ENCODE data around the gene AGAP1. TPM values are rescaled to one million over a fixed set of nuclear protein-coding genes. Genes with fewer than 3 reads are reported as not detected.

AGAP1 gene
- polyA plus RNA-seq, 4 donors: 9.8 to 19.2 (median 15.5) TPM

DNA sequence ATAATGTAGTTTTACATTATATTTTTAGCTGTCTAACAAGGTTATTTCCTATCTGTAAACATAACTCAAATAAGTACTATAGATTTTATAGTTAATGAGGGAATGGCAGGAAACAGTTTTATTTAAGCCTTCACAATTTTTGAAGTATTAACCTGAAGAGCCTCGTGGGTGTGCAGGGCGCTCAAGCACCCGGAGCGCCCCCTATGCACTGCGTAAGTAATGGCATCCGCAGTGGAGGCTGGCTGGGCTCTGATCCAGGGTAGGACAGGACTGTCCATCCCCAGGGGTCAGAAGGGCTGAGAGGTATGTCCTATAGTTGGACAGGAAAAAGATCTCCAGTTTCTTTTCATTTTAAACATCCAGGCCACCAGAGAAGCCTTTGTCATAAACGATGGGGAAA lies 682.6 kb downstream of the AGAP1 start:
- peaks cover 19 to 90% (median 44%) of the 10 kb centered on the region in 3 donors for H3K27me3 ChIP-seq (ENCODE audit: control insufficient read depth in 3 of 3, insufficient read depth in 3 of 3, low read length in 3 of 3)

GRCh38 chr2:236176951-236177350 lies 683.1 kb downstream of the AGAP1 start:
- Histone ChIP-seq H3K9me3 (ENCODE audit: control insufficient read depth in 2 of 2, insufficient read depth in 1 of 2, low read depth in 1 of 2, low read length in 1 of 2) (peaks cover 0 to 3% of the 10 kb centered on the region in 2 donors), H3K36me3 (ENCODE audit: control insufficient read depth in 3 of 3, insufficient read depth in 2 of 3, low read depth in 1 of 3, low read length in 3 of 3) (no peaks in the 10 kb centered on the region), H3K27ac (ENCODE audit: low read depth in 1 of 3, low read length in 2 of 3) (no peak overlapping the region), H3K4me1 (ENCODE audit: control insufficient read depth in 3 of 3, insufficient read depth in 2 of 3, low read depth in 1 of 3, low read length in 2 of 3) (peaks cover 0 to 28% (median 0%) of the 10 kb centered on the region in 3 donors), H3K4me3 (ENCODE audit: low read depth in 1 of 3, low read length in 3 of 3) (no peak overlapping the region), H3K27me3 (ENCODE audit: control insufficient read depth in 3 of 3, insufficient read depth in 3 of 3, low read length in 3 of 3) (peaks cover 19 to 89% (median 39%) of the 10 kb centered on the region in 3 donors)
- 51 to 55% (median 55%) methylated on average over 21 of the region's 21 CpGs for WGBS, 3 donors
- FAIRE-seq: no peak
- DNase-seq: no peak

More for the DNA sequence above, 682.6 kb downstream of the AGAP1 start:
- WGBS, 3 donors: 7 to 15% (median 13%) methylated on average over 7 of the region's 7 CpGs
- Histone ChIP-seq H3K9me3 (ENCODE audit: control insufficient read depth in 2 of 2, insufficient read depth in 1 of 2, low read depth in 1 of 2, low read length in 1 of 2) (peaks cover 0 to 3% of the 10 kb centered on the region in 2 donors), H3K27ac (ENCODE audit: low read depth in 1 of 3, low read length in 2 of 3) (no peak overlapping the region), H3K4me1 (ENCODE audit: control insufficient read depth in 3 of 3, insufficient read depth in 2 of 3, low read depth in 1 of 3, low read length in 2 of 3) (peaks cover 0 to 28% (median 0%) of the 10 kb centered on the region in 3 donors), H3K4me3 (ENCODE audit: low read depth in 1 of 3, low read length in 3 of 3) (no peak overlapping the region), H3K36me3 (ENCODE audit: control insufficient read depth in 3 of 3, insufficient read depth in 2 of 3, low read depth in 1 of 3, low read length in 3 of 3) (no peaks in the 10 kb centered on the region)
- no peak for FAIRE-seq
- peak; percentile 19 to 49 for DNase-seq

DNA sequence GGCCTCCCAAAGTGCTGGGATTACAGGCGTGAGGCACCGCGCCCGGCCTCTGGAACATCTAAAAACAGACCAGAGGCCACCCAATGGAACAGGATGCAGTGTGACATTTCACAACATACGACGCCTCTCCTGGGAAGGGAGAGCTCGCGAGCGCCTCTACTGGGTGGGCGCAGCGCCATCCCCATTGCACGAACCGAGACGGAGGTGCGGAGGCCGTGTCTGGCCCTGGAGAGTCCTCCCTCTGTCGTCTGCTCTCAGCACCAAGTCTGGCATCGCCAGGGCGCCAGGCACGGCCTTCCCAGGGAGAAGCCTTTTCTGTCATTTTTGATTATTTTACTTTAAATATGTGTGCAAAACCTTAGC lies 683.7 kb downstream of the AGAP1 start:
- Histone ChIP-seq H3K4me3 (ENCODE audit: low read depth in 1 of 3, low read length in 3 of 3) (no peak overlapping the region), H3K36me3 (ENCODE audit: control insufficient read depth in 3 of 3, insufficient read depth in 2 of 3, low read depth in 1 of 3, low read length in 3 of 3) (no peaks in the 10 kb centered on the region), H3K4me1 (ENCODE audit: control insufficient read depth in 3 of 3, insufficient read depth in 2 of 3, low read depth in 1 of 3, low read length in 2 of 3) (peaks cover 0 to 28% (median 0%) of the 10 kb centered on the region in 3 donors), H3K9me3 (ENCODE audit: control insufficient read depth in 2 of 2, insufficient read depth in 1 of 2, low read depth in 1 of 2, low read length in 1 of 2) (peaks cover 0 to 3% of the 10 kb centered on the region in 2 donors), H3K27me3 (ENCODE audit: control insufficient read depth in 3 of 3, insufficient read depth in 3 of 3, low read length in 3 of 3) (peaks cover 19 to 85% (median 34%) of the 10 kb centered on the region in 3 donors), H3K27ac (ENCODE audit: low read depth in 1 of 3, low read length in 2 of 3) (no peak overlapping the region)
- WGBS, 3 donors: 8 to 14% (median 13%) methylated on average over 20 of the region's 20 CpGs
- FAIRE-seq (no peak), DNase-seq (peak; percentile 19 to 72)

- H3K9me3 ChIP-seq (ENCODE audit: control insufficient read depth in 2 of 2, insufficient read depth in 1 of 2, low read depth in 1 of 2, low read length in 1 of 2): peaks cover 0 to 3% of the 10 kb centered on the region in 2 donors
- peaks cover 0 to 25% (median 0%) of the 10 kb centered on the region in 3 donors for H3K4me1 ChIP-seq (ENCODE audit: control insufficient read depth in 3 of 3, insufficient read depth in 2 of 3, low read depth in 1 of 3, low read length in 2 of 3)
- peaks cover 15 to 79% (median 27%) of the 10 kb centered on the region in 3 donors for H3K27me3 ChIP-seq (ENCODE audit: control insufficient read depth in 3 of 3, insufficient read depth in 3 of 3, low read length in 3 of 3)
- no peaks in the 10 kb centered on the region for H3K36me3 ChIP-seq (ENCODE audit: control insufficient read depth in 3 of 3, insufficient read depth in 2 of 3, low read depth in 1 of 3, low read length in 3 of 3)
- H3K27ac ChIP-seq (ENCODE audit: low read depth in 1 of 3, low read length in 2 of 3): no peak overlapping the region
- 3 to 7% (median 5%) methylated on average over 58 to 65 of the region's 65 CpGs for WGBS, 3 donors
- no peak for FAIRE-seq
- peak overlapping the region in 2 of 3 donors; percentile 27 to 34 for H3K4me3 ChIP-seq (ENCODE audit: low read depth in 1 of 3, low read length in 3 of 3)
- DNase-seq: peak; percentile 46 to 82
These were observed 684.4 kb downstream of the AGAP1 start for GRCh38 chr2:236177967-236178889.

- Histone ChIP-seq H3K4me1 (ENCODE audit: control insufficient read depth in 3 of 3, insufficient read depth in 2 of 3, low read depth in 1 of 3, low read length in 2 of 3) (peaks cover 0 to 19% (median 0%) of the 10 kb centered on the region in 3 donors), H3K4me3 (ENCODE audit: low read depth in 1 of 3, low read length in 3 of 3) (peak overlapping the region in 1 of 3 donors; percentile 27), H3K27ac (ENCODE audit: low read depth in 1 of 3, low read length in 2 of 3) (no peak overlapping the region), H3K27me3 (ENCODE audit: control insufficient read depth in 3 of 3, insufficient read depth in 3 of 3, low read length in 3 of 3) (peaks cover 9 to 75% (median 21%) of the 10 kb centered on the region in 3 donors), H3K9me3 (ENCODE audit: control insufficient read depth in 2 of 2, insufficient read depth in 1 of 2, low read depth in 1 of 2, low read length in 1 of 2) (peaks cover 0 to under 1% of the 10 kb centered on the region in 2 donors), H3K36me3 (ENCODE audit: control insufficient read depth in 3 of 3, insufficient read depth in 2 of 3, low read depth in 1 of 3, low read length in 3 of 3) (no peaks in the 10 kb centered on the region)
- 4 to 6% (median 6%) methylated on average over 15 of the region's 15 CpGs for WGBS, 3 donors
- DNase-seq (no peak), FAIRE-seq (no peak)
These were observed 685.0 kb downstream of the AGAP1 start for GRCh38 chr2:236178890-236179235.

DNA sequence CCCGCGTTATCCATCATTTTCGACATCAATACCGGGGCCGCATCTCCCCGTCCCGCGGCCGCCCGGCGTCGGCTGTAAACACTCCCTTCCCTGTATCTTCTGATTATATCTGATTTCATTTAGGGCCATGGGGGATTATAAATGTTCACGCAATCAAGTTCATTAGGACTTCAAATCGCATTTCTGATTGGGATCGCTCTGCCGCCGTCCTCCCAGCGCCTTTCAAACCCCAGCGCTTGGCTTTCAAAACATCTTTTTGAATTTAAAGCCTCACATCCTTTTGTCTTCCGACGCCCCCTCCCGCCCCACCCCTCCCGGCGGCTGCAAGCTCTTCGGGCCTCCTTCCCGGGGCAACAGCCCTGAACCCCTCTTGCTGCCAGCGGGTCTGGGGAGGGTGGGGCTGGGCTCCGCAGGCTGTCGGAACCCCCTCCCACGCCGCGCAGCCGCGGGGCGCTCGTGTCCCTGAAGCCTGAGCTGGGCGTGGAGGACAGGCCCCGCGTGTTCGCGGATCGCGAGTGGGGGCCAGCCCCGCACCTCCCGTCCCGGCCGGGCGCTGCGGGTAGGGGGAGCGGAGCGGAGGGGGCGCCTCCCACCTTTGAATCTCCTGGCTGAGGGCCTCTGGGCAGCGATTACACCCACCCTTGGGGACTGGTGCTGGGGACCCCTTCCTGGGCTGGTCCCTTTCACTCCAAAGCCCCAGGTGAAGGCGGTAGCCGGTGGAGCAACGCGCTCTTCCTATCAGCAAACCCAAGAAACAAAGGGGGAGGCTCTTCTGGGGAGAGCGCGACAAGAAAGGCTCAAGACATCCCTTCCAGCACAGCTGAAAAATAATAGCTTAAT lies 685.6 kb downstream of the AGAP1 start:
- Histone ChIP-seq H3K4me3 (ENCODE audit: low read depth in 1 of 3, low read length in 3 of 3) (no peak overlapping the region), H3K9me3 (ENCODE audit: control insufficient read depth in 2 of 2, insufficient read depth in 1 of 2, low read depth in 1 of 2, low read length in 1 of 2) (peaks cover 0 to 3% of the 10 kb centered on the region in 2 donors), H3K27me3 (ENCODE audit: control insufficient read depth in 3 of 3, insufficient read depth in 3 of 3, low read length in 3 of 3) (peaks cover 9 to 70% (median 16%) of the 10 kb centered on the region in 3 donors), H3K4me1 (ENCODE audit: control insufficient read depth in 3 of 3, insufficient read depth in 2 of 3, low read depth in 1 of 3, low read length in 2 of 3) (peaks cover 0 to 13% (median 0%) of the 10 kb centered on the region in 3 donors), H3K36me3 (ENCODE audit: control insufficient read depth in 3 of 3, insufficient read depth in 2 of 3, low read depth in 1 of 3, low read length in 3 of 3) (no peaks in the 10 kb centered on the region), H3K27ac (ENCODE audit: low read depth in 1 of 3, low read length in 2 of 3) (no peak overlapping the region)
- FAIRE-seq (no peak), DNase-seq (no peak)
- WGBS, 3 donors: 7 to 11% (median 9%) methylated on average over 38 to 59 of the region's 59 CpGs

DNA sequence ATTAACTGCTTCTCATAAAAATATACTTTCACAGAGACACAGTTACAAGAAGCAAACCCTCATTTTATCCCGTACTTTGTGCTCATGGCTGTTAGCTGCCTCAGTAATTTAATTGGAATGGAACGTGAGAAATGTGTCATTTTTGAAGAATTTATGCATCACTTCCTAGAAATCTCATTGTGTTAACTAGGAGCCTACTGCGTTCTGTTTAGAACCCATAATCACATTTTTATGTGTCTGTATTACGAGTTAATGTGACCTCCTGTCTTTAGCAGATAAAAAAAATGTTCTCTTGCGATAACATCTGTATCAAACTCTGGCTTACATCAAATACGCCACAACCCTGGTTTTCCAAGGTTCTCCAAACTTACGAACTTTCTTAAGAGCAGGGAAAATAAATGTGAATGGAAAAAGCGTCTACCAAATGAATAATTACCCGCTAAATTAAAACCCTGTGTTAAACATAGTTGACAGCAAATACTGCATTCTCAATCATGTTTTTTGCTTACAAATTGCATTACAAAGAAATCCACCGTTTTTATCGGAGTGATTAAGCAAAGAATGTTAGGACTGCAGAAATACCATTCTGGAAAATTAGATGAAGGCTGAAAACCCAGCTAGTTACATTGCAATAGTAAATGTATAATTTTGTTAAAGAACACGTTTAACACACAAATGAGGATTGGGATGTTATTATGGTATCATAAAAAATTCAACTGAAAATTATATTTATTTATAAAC lies 686.4 kb downstream of the AGAP1 start:
- WGBS, 3 donors: 24 to 25% (median 25%) methylated on average over 12 of the region's 12 CpGs
- Histone ChIP-seq H3K9me3 (ENCODE audit: control insufficient read depth in 2 of 2, insufficient read depth in 1 of 2, low read depth in 1 of 2, low read length in 1 of 2) (peaks cover 0 to 9% of the 10 kb centered on the region in 2 donors), H3K36me3 (ENCODE audit: control insufficient read depth in 3 of 3, insufficient read depth in 2 of 3, low read depth in 1 of 3, low read length in 3 of 3) (no peaks in the 10 kb centered on the region), H3K4me3 (ENCODE audit: low read depth in 1 of 3, low read length in 3 of 3) (no peak overlapping the region), H3K27me3 (ENCODE audit: control insufficient read depth in 3 of 3, insufficient read depth in 3 of 3, low read length in 3 of 3) (peaks cover 9 to 64% (median 18%) of the 10 kb centered on the region in 3 donors), H3K4me1 (ENCODE audit: control insufficient read depth in 3 of 3, insufficient read depth in 2 of 3, low read depth in 1 of 3, low read length in 2 of 3) (peaks cover 0 to 9% (median 0%) of the 10 kb centered on the region in 3 donors), H3K27ac (ENCODE audit: low read depth in 1 of 3, low read length in 2 of 3) (no peak overlapping the region)
- DNase-seq (no peak), FAIRE-seq (no peak)
